IMR-90 (cell line): Measurements from ENCODE around the gene HK3. TPM values are rescaled to one million over a fixed set of nuclear protein-coding genes. Genes with fewer than 3 reads are reported as not detected.

ENCODE experiments used
- ATAC-seq: fragments of 200-7000 bp; cut with Tn5 transposase; 2 replicates; pipeline ENCODE4 v1.9.1; 2020; ENCODE audit warnings: low read depth, mild to moderate bottlenecking, moderate library complexity
- BruUV-seq: library from RNA; stranded (reverse); fragments of 400-500 nt; replicated peaks from 2 replicates; lab custom pipeline; 2021; lab: Mats Ljungman, UMichigan
- CTCF ChIA-PET: fragments of 300-600 bp; formaldehyde crosslinking; extraction: SDS; loops from one replicate; lab custom pipeline; 2021; ENCODE audit warnings: antibody characterized with exemption; lab: Yijun Ruan, JAX
- POLR2A ChIA-PET: fragments of 300-600 bp; sonication (Branson Sonifier 250); formaldehyde crosslinking; loops from one replicate; lab custom pipeline; 2022; ENCODE audit warnings: antibody characterized with exemption; ENCODE audit not compliant: unreplicated experiment; lab: Charles Lee
- DNase-seq: peaks from one replicate; pipeline ENCODE4 v3.0.0; 2013
- H2AFZ ChIP-seq: replicated peaks from 2 replicates; pipeline ENCODE3; 2013; ENCODE audit warnings: low read length, mild to moderate bottlenecking; ENCODE audit not compliant: poor library complexity
- H2AK5ac ChIP-seq: 2 replicates; pipeline ENCODE4 v1.6.1; 2013; ENCODE audit warnings: low read depth, low read length, inconsistent platforms
- H2AK9ac ChIP-seq: replicated peaks from 2 replicates; pipeline ENCODE3; 2013; ENCODE audit warnings: mild to moderate bottlenecking, low read depth, low read length, moderate library complexity; ENCODE audit not compliant: poor library complexity
- H2BK120ac ChIP-seq: 2 replicates; pipeline ENCODE4 v1.6.1; 2013; ENCODE audit warnings: low read depth, low read length, inconsistent platforms
- H2BK15ac ChIP-seq: 3 replicates; pipeline ENCODE4 v1.6.1; 2013; ENCODE audit warnings: low read depth, low read length, inconsistent platforms
- H2BK20ac ChIP-seq: 2 replicates; pipeline ENCODE4 v1.6.1; 2013; ENCODE audit warnings: low read depth, mild to moderate bottlenecking, inconsistent platforms, low read length, moderate library complexity
- H2BK5ac ChIP-seq: 2 replicates; pipeline ENCODE4 v1.6.1; 2013; ENCODE audit warnings: mild to moderate bottlenecking, low read depth, low read length, inconsistent platforms; ENCODE audit not compliant: poor library complexity, severe bottlenecking
- H3K14ac ChIP-seq: replicated peaks from 2 replicates; pipeline ENCODE4 v1.6.1; 2013; ENCODE audit warnings: low read depth, low read length, inconsistent platforms
- H3K18ac ChIP-seq: 2 replicates; pipeline ENCODE4 v1.6.1; 2013; ENCODE audit warnings: low read depth, low read length, control low read depth
- H3K23ac ChIP-seq: 2 replicates; pipeline ENCODE4 v1.6.1; 2013; ENCODE audit warnings: low read depth, low read length, inconsistent platforms
- H3K27ac ChIP-seq: 2 replicates; pipeline ENCODE4 v1.5.1; 2013; ENCODE audit warnings: mild to moderate bottlenecking, control low read depth, low read length; ENCODE audit not compliant: insufficient read depth
- H3K27me3 ChIP-seq: 2 replicates; pipeline ENCODE4 v1.6.1; 2013; ENCODE audit warnings: low read length; ENCODE audit not compliant: control insufficient read depth, insufficient read depth
- H3K36me3 ChIP-seq: 2 replicates; pipeline ENCODE4 v1.6.1; 2013; ENCODE audit warnings: low read length, mixed read lengths; ENCODE audit not compliant: control insufficient read depth, insufficient read depth
- H3K4ac ChIP-seq: 2 replicates; pipeline ENCODE4 v1.6.1; 2013; ENCODE audit warnings: low read depth, low read length, inconsistent platforms
- H3K4me1 ChIP-seq: 2 replicates; pipeline ENCODE4 v1.6.1; 2013; ENCODE audit warnings: low read length, mixed read lengths; ENCODE audit not compliant: control insufficient read depth, insufficient read depth
- H3K4me2 ChIP-seq: 2 replicates; pipeline ENCODE4 v1.6.1; 2013; ENCODE audit warnings: low read depth, mild to moderate bottlenecking, control low read depth, low read length, moderate library complexity
- H3K4me3 ChIP-seq: 2 replicates; pipeline ENCODE4 v1.5.1; 2013; ENCODE audit warnings: low read depth, mild to moderate bottlenecking, control low read depth, low read length, moderate library complexity; ENCODE audit not compliant: insufficient read depth
- H3K56ac ChIP-seq: 2 replicates; pipeline ENCODE4 v1.6.1; 2013; ENCODE audit warnings: low read length, inconsistent platforms; ENCODE audit not compliant: insufficient read depth; ENCODE audit errors: extremely low read depth
- H3K79me1 ChIP-seq, 2 experiments: 2 replicates each; pipeline ENCODE4 v1.6.1; 2013; ENCODE audit warnings: low read length in 2 of 2, inconsistent platforms in 1 of 2, low read depth in 1 of 2
- H3K9ac ChIP-seq: 2 replicates; pipeline ENCODE4 v1.6.1; 2013; ENCODE audit warnings: low read depth, low read length, control low read depth
- H3K9me1 ChIP-seq: 2 replicates; pipeline ENCODE4 v1.6.1; 2013; ENCODE audit warnings: low read length, inconsistent platforms; ENCODE audit not compliant: insufficient read depth
- H3K9me3 ChIP-seq: 2 replicates; pipeline ENCODE4 v1.6.1; 2013; ENCODE audit warnings: low read length; ENCODE audit not compliant: control insufficient read depth, insufficient read depth
- H4K20me1 ChIP-seq: 2 replicates; pipeline ENCODE4 v1.6.1; 2013; ENCODE audit warnings: low read length, inconsistent platforms; ENCODE audit not compliant: insufficient read depth
- H4K5ac ChIP-seq: 2 replicates; pipeline ENCODE4 v1.6.1; 2013; ENCODE audit warnings: mild to moderate bottlenecking, low read depth, low read length, control low read depth
- H4K8ac ChIP-seq, 2 experiments: 2 replicates each; pipeline ENCODE4 v1.6.1; 2013; ENCODE audit warnings: low read depth in 2 of 2, low read length in 2 of 2, control low read depth in 1 of 2, inconsistent platforms in 1 of 2
- H4K91ac ChIP-seq: 2 replicates; pipeline ENCODE4 v1.6.1; 2013; ENCODE audit warnings: low read depth, low read length, inconsistent platforms; ENCODE audit not compliant: insufficient read depth
- BHLHE40 ChIP-seq: fragments of 150-350 bp; IDR thresholded peaks from 2 replicates; pipeline ENCODE4 v1.6.1; 2016; ENCODE audit warnings: mild to moderate bottlenecking, low read depth, low read length
- CEBPB ChIP-seq: IDR thresholded peaks from 2 replicates; pipeline ENCODE4 v1.6.1; 2012; ENCODE audit warnings: low read depth, low read length, improper control_type of control experiment
- CHD1 ChIP-seq: IDR thresholded peaks from 2 replicates; pipeline ENCODE4 v1.6.1; 2012; ENCODE audit warnings: low read depth, low read length, improper control_type of control experiment
- CTCF ChIP-seq: conservative IDR thresholded peaks from 2 replicates; pipeline ENCODE4 v1.5.1; 2012; ENCODE audit warnings: mild to moderate bottlenecking, low read depth, low read length, improper control_type of control experiment
- MAFK ChIP-seq: IDR thresholded peaks from 2 replicates; pipeline ENCODE4 v1.6.1; 2012; ENCODE audit warnings: low read depth, low read length, improper control_type of control experiment
- MXI1 ChIP-seq: IDR thresholded peaks from 2 replicates; pipeline ENCODE4 v1.6.1; 2012; ENCODE audit warnings: low read depth, mild to moderate bottlenecking, low read length, moderate library complexity, borderline replicate concordance
- NFE2L2 ChIP-seq: fragments of 150-350 bp; IDR thresholded peaks from 2 replicates; pipeline ENCODE4 v1.6.1; 2016; ENCODE audit warnings: low read depth, mild to moderate bottlenecking, low read length
- RAD21 ChIP-seq: IDR thresholded peaks from 2 replicates; pipeline ENCODE4 v1.6.1; 2012; ENCODE audit warnings: low read length, improper control_type of control experiment
- RCOR1 ChIP-seq: IDR thresholded peaks from 2 replicates; pipeline ENCODE4 v1.6.1; 2012; ENCODE audit warnings: mild to moderate bottlenecking, low read length, improper control_type of control experiment; ENCODE audit not compliant: insufficient replicate concordance
- RFX5 ChIP-seq: IDR thresholded peaks from 2 replicates; pipeline ENCODE4 v1.8.0; 2012; ENCODE audit warnings: low read depth, mild to moderate bottlenecking, low read length, moderate library complexity
- SMC3 ChIP-seq: fragments of 150-350 bp; IDR thresholded peaks from 2 replicates; pipeline ENCODE4 v1.6.1; 2016; ENCODE audit warnings: low read depth, mild to moderate bottlenecking, antibody characterized with exemption, low read length, moderate library complexity
- WGBS, 2 experiments: methylation state at CpG; one replicate each; pipeline versions ENCODE4 v1.1.5 to v1.1.7; 2013; ENCODE audit warnings: missing lambda C conversion rate in 2 of 2; ENCODE audit not compliant: insufficient read length in 1 of 2; ENCODE audit errors: extremely low coverage in 2 of 2; 5-methylcytosine and 5-hydroxymethylcytosine counted together
- dilution Hi-C: fragments of 300-500 bp; cut with HindIII; formaldehyde crosslinking; loops from one replicate; pipeline ENCODE4 v1.14.3; 2018; ENCODE audit warnings: low sequenced_read_pairs; ENCODE audit not compliant: unreplicated experiment
- in situ Hi-C: fragments of 300-500 bp; cut with MboI; formaldehyde crosslinking; loops from 3 replicates; pipeline ENCODE4 v1.14.3; 2019; ENCODE audit warnings: low sequenced_read_pairs, inconsistent platforms, mixed read lengths
- intact Hi-C: fragments of 100-400 bp; cut with micrococcal nuclease; formaldehyde crosslinking; loops from 2 replicates; pipeline ENCODE4 v1.10.0; 2022
- polyA plus RNA-seq, 3 experiments: library from polyadenylated mRNA; depleted of rRNA; stranded (reverse); fragments of >200 nt; gene quantifications; 2 replicates each; pipeline ENCODE4 v1.2.3, GENCODE V29; 2012; ENCODE audit warnings: low replicate concordance in 1 of 3
- total RNA-seq: library from RNA; depleted of rRNA; stranded (reverse); fragments of >200 nt; gene quantifications from 2 replicates; pipeline ENCODE4 v1.2.3, GENCODE V29; 2012
- TF ChIP-seq, protein P1 (sequence below): fragments of 150-350 bp; IDR thresholded peaks from 2 replicates; pipeline ENCODE4 v1.6.1; 2016; ENCODE audit warnings: low read depth, mild to moderate bottlenecking, low read length, moderate library complexity, borderline replicate concordance
- TF ChIP-seq, protein P2 (sequence below): fragments of 150-350 bp; IDR thresholded peaks from 2 replicates; pipeline ENCODE4 v1.6.1; 2017; ENCODE audit warnings: mild to moderate bottlenecking, antibody characterized with exemption, low read length, low read depth

HK3 gene
- total and polyA plus RNA-seq, 2 of the 4 experiments (the other 2 are of a cell fraction) = not detected

DNA sequence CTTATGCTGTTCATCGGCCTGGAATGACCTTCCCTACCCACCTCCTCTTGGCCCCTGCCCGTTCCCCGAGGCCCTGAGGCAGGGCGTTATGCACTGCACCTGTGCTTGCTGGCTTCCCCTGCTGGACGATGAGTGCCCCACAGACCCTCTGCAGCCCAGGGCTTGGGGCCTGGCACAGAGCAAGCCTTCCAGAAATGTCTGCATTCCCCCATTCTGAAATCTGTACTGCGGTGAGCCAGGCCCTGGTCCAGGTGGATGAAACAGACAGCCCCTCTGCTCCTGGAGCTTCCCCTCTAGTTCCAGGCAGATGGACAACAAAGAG lies 53.8 kb downstream of the HK3 start (continued):
- TF ChIP-seq BHLHE40 (no peak), RFX5 (no peak), SMC3 (no peak)

DNA sequence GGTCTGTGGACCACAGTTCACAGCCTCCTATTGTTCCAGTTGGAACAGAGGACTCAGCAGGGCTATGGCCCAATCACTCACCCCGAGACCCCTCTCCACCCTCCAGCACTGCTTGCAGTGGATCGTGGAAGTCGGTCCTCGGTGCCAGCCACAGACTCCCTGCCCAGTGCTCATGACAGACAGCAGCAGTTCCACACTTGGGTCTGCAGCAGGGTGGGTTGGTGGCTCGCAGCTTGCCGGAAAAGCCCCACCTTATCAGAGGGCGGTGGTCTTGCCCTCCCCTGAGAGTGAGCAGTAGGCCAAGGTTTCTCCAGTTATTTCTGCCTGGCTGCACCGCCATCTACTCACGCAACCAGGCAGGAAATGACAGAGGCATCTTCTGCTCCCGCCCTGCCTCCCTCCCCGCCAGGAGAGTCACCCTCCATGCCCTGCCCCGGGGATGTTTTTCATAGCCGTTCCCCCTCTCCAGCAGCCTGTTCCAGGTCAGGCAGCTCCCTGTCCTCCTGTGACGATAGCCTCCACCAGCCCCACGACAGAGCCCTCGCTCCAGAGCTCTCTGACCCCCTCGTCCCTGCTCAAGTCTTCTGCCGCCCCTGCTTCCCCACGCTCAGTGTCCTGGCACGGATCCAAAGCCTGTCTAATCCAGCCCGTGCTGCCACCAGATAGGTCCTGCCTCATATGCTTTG lies 54.3 kb downstream of the HK3 start:
- Histone ChIP-seq H3K4me1 (no peaks in the 10 kb centered on the region; the same call in 1 of the 2 replicates), H2AFZ (peak overlapping the region; percentile 64), H2AK9ac (no peak overlapping the region), H3K9me3 (no peaks in the 10 kb centered on the region), H3K36me3 (no peaks in the 10 kb centered on the region), H3K14ac (no peak overlapping the region), H3K9ac (no peak overlapping the region), H3K27me3 (peaks cover 46% of the 10 kb centered on the region), H4K91ac (no peak overlapping the region), H3K18ac (no peak overlapping the region), H2BK15ac (no peak overlapping the region), H3K23ac (no peak overlapping the region), H4K5ac (no peak overlapping the region), H2AK5ac (no peak overlapping the region), H2BK5ac (no peak overlapping the region), H3K4ac (no peak overlapping the region), H3K79me1 (no peaks in the 10 kb centered on the region), H3K4me3 (no peak overlapping the region), H3K56ac (no peak overlapping the region), H4K8ac (no peak overlapping the region), H3K9me1 (no peaks in the 10 kb centered on the region), H2BK20ac (no peak overlapping the region), H3K27ac (no peak overlapping the region), H2BK120ac (no peak overlapping the region), H4K20me1 (no peaks in the 10 kb centered on the region), H3K4me2 (no peak overlapping the region)
- BruUV-seq = no TSS peak
- DNase-seq = peak; percentile 16
- CTCF ChIA-PET = no interaction called here
- POLR2A ChIA-PET = no interaction called here
- intact Hi-C loops = no loop called here
- WGBS, 2 experiments = 41% methylated on average over 11 of the region's 21 CpGs; no CpG with 5 or more reads in 1 of the 2 experiments
- in situ Hi-C loops = no loop called here
- ATAC-seq = no peak
- dilution Hi-C loops = no loop called here
- TF ChIP-seq RFX5 (no peak), RAD21 (no peak), MXI1 (no peak), CTCF (no peak), CEBPB (no peak), CHD1 (no peak), MAFK (no peak), BHLHE40 (no peak), NFE2L2 (no peak), SMC3 (no peak), RCOR1 (no peak)
- TF ChIP-seq, protein P1, sequence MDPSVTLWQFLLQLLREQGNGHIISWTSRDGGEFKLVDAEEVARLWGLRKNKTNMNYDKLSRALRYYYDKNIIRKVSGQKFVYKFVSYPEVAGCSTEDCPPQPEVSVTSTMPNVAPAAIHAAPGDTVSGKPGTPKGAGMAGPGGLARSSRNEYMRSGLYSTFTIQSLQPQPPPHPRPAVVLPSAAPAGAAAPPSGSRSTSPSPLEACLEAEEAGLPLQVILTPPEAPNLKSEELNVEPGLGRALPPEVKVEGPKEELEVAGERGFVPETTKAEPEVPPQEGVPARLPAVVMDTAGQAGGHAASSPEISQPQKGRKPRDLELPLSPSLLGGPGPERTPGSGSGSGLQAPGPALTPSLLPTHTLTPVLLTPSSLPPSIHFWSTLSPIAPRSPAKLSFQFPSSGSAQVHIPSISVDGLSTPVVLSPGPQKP = no peak
- TF ChIP-seq, protein P2, sequence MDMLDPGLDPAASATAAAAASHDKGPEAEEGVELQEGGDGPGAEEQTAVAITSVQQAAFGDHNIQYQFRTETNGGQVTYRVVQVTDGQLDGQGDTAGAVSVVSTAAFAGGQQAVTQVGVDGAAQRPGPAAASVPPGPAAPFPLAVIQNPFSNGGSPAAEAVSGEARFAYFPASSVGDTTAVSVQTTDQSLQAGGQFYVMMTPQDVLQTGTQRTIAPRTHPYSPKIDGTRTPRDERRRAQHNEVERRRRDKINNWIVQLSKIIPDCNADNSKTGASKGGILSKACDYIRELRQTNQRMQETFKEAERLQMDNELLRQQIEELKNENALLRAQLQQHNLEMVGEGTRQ = no peak
